HepG2 (cell line): Measurements from ENCODE around the gene BRMS1. TPM values are rescaled to one million over a fixed set of nuclear protein-coding genes. Genes with fewer than 3 reads are reported as not detected.

ENCODE experiments used
- ATAC-seq: fragments of 200-7000 bp; cut with Tn5 transposase; 3 replicates; pipeline ENCODE4 v1.9.1; 2020; ENCODE audit warnings: mild to moderate bottlenecking, moderate library complexity
- BruUV-seq: library from RNA; stranded (reverse); fragments of 400-500 nt; replicated peaks from 2 replicates; lab custom pipeline; 2021; lab: Mats Ljungman, UMichigan
- CTCF ChIA-PET: fragments of 300-600 bp; formaldehyde crosslinking; extraction: SDS; loops from one replicate; lab custom pipeline; 2021; ENCODE audit warnings: low total read pairs, inconsistent platforms, low intra/inter-chr PET ratio; lab: Yijun Ruan, JAX
- POLR2A ChIA-PET: fragments of 350-600 bp; sonication (Branson Sonifier 250); formaldehyde crosslinking; loops from one replicate; lab custom pipeline; 2020; ENCODE audit warnings: antibody characterized with exemption, inconsistent platforms; lab: Yijun Ruan, JAX
- DNase-seq: peaks from one replicate; pipeline ENCODE4 v3.0.0-alpha.2; 2015; ENCODE audit warnings: low spot score
- FAIRE-seq: peaks from 3 replicates; lab custom pipeline; 2011; peaks lifted over from hg19 to GRCh38; lab: Jason Lieb, UNC
- H2AFZ ChIP-seq: one replicate; pipeline ENCODE4 v1.6.1; 2011; ENCODE audit warnings: low read length, inconsistent platforms
- H3K27ac ChIP-seq: fragments of 300-600 bp; 3 replicates; pipeline ENCODE4 v1.8.0; 2011; ENCODE audit warnings: mixed run types, mild to moderate bottlenecking, mixed read lengths, low read length, inconsistent platforms; ENCODE audit not compliant: insufficient read depth; ENCODE audit errors: extremely low read length
- H3K27me3 ChIP-seq, 2 experiments: fragments of 200-600 bp in 1 of 2; 2 replicates in 1 of 2; 3 replicates in 1 of 2; pipeline versions ENCODE4 v1.6.0 to v1.8.0; 2011; ENCODE audit warnings: low read length in 2 of 2, mild to moderate bottlenecking in 2 of 2, moderate library complexity in 2 of 2, inconsistent platforms in 1 of 2; ENCODE audit not compliant: insufficient read depth in 2 of 2, control insufficient read depth in 1 of 2
- H3K36me3 ChIP-seq, 2 experiments: fragments of 200-600 bp in 1 of 2; replicated peaks in 1 of 2; 2 replicates in 1 of 2; 3 replicates in 1 of 2; pipeline versions ENCODE4 v1.5.1 to v1.8.0; 2011; ENCODE audit warnings: low read length in 2 of 2, inconsistent platforms in 1 of 2; ENCODE audit not compliant: insufficient read depth in 2 of 2, control insufficient read depth in 1 of 2
- H3K4me1 ChIP-seq: 2 replicates; pipeline ENCODE4 v1.5.1; 2012; ENCODE audit warnings: low read length, inconsistent platforms; ENCODE audit not compliant: insufficient read depth
- H3K4me2 ChIP-seq: 2 replicates; pipeline ENCODE4 v1.6.0; 2011; ENCODE audit warnings: low read depth, low read length, inconsistent platforms
- H3K4me3 ChIP-seq, 3 experiments: fragments of 200-600 bp in 1 of 3; sonication (generic), shearing (Covaris generic) in 1 of 3; replicated peaks in 1 of 3; 2 replicates each; pipeline ENCODE4 v1.5.1; 2011 to 2016; ENCODE audit warnings: low read length in 3 of 3, inconsistent platforms in 2 of 3, low read depth in 2 of 3, mild to moderate bottlenecking in 2 of 3, control low read depth in 1 of 3, mixed read lengths in 1 of 3; ENCODE audit not compliant: insufficient read depth in 1 of 3
- H3K79me2 ChIP-seq: one replicate; pipeline ENCODE4 v1.6.1; 2011; ENCODE audit warnings: low read length, inconsistent platforms; ENCODE audit not compliant: insufficient read depth
- H3K9ac ChIP-seq: 2 replicates; pipeline ENCODE4 v1.6.0; 2011; ENCODE audit warnings: mild to moderate bottlenecking, low read depth, low read length, inconsistent platforms; ENCODE audit not compliant: insufficient read depth
- H3K9me3 ChIP-seq: 2 replicates; pipeline ENCODE4 v1.5.1; 2012; ENCODE audit warnings: mild to moderate bottlenecking, low read length
- H4K20me1 ChIP-seq: 2 replicates; pipeline ENCODE4 v1.6.0; 2011; ENCODE audit warnings: inconsistent platforms, mild to moderate bottlenecking, low read length, moderate library complexity; ENCODE audit not compliant: insufficient read depth
- FOXO4 ChIP-seq: sonication (generic); formaldehyde crosslinking; conservative IDR thresholded peaks from 2 replicates; pipeline ENCODE4 v1.8.1; 2023; ENCODE audit warnings: missing genetic modification reagents
- MXD1 ChIP-seq: sonication (generic); formaldehyde crosslinking; IDR thresholded peaks from 2 replicates; pipeline ENCODE4 v1.4.0; 2020; ENCODE audit warnings: mild to moderate bottlenecking, missing genetic modification reagents
- NKX3-1 ChIP-seq: sonication (generic); formaldehyde crosslinking; IDR thresholded peaks from 2 replicates; pipeline ENCODE4 v1.5.0; 2020; ENCODE audit warnings: missing genetic modification reagents
- PLRG1 ChIP-seq: fragments of 450-650 bp; conservative IDR thresholded peaks from 2 replicates; pipeline ENCODE4 v1.6.1; 2016
- PRMT3 ChIP-seq: sonication (generic); formaldehyde crosslinking; IDR thresholded peaks from 2 replicates; pipeline ENCODE4 v1.8.1; 2022; ENCODE audit warnings: low read depth, mild to moderate bottlenecking, moderate library complexity, missing genetic modification reagents, borderline replicate concordance
- SATB2 ChIP-seq: sonication (generic); formaldehyde crosslinking; IDR thresholded peaks from 2 replicates; pipeline ENCODE4 v1.5.0; 2020; ENCODE audit warnings: missing genetic modification reagents
- ZBTB33 ChIP-seq: sonication (generic); formaldehyde crosslinking; IDR thresholded peaks from 2 replicates; pipeline ENCODE4 v1.4.0; 2020; ENCODE audit warnings: missing genetic modification reagents
- ZNF207 ChIP-seq: fragments of 450-650 bp; IDR thresholded peaks from 2 replicates; pipeline ENCODE4 v1.6.1; 2016; ENCODE audit warnings: antibody characterized with exemption, borderline replicate concordance
- ZZZ3 ChIP-seq: sonication (generic); formaldehyde crosslinking; IDR thresholded peaks from 2 replicates; pipeline ENCODE4 v1.4.0; 2020; ENCODE audit warnings: missing genetic modification reagents, mild to moderate bottlenecking, borderline replicate concordance
- WGBS: methylation state at CpG from one replicate; pipeline ENCODE4 v1.1.6; 2017; ENCODE audit warnings: low lambda C conversion rate; 5-methylcytosine and 5-hydroxymethylcytosine counted together
- in situ Hi-C: cut with HindIII; loops from 2 replicates; pipeline ENCODE4 v1.10.0; 2017; ENCODE audit warnings: low pct_unique_long_range_greater_than_20kb; ENCODE audit not compliant: extremely low pct_ligation_motif_present
- intact Hi-C: fragments of 100-400 bp; cut with micrococcal nuclease; formaldehyde crosslinking; loops from one replicate; pipeline ENCODE4 v1.10.0; 2022; ENCODE audit not compliant: unreplicated experiment
- polyA plus RNA-seq, 8 experiments: library from polyadenylated mRNA; depleted of rRNA in 3 of 8; stranded (reverse) in 7 of 8; unstranded in 1 of 8; fragments of >200 nt; fragmentation: Illumina TruSeq in 4 of 8; extraction: Trizol in 4 of 8; gene quantifications; 2 replicates each; pipeline versions ENCODE4 v1.2.1 to v1.2.3, GENCODE V29; 2011 to 2016; ENCODE audit warnings: low read depth in 4 of 8, missing spikeins in 1 of 8, mixed read lengths in 1 of 8; ENCODE audit not compliant: insufficient read depth in 1 of 8
- total RNA-seq, 5 experiments: library from RNA; depleted of rRNA; stranded (reverse); fragments of >200 nt; fragmentation: Illumina TruSeq; extraction: Trizol; gene quantifications; 2 replicates each; pipeline ENCODE4 v1.2.3, GENCODE V29; 2016; ENCODE audit warnings: low read depth in 1 of 5
- TF ChIP-seq, protein P1 (sequence below): IDR thresholded peaks from 2 replicates; pipeline ENCODE4 v1.6.1; 2016; ENCODE audit warnings: missing compliant biosample characterization, missing genetic modification reagents, borderline replicate concordance
- TF ChIP-seq, protein P2 (sequence below): IDR thresholded peaks from 2 replicates; pipeline ENCODE4 v1.6.1; 2016; ENCODE audit warnings: low read depth, missing genetic modification reagents, missing compliant biosample characterization

The BRMS1 gene
- total and polyA plus RNA-seq, 2 of the 13 experiments (the other 11 are each of a cell fraction or from before 2014, with no cell fraction given), result 15.8 to 55.7 TPM

- peak overlapping the region; percentile 36 to 76 (median 47) for H3K4me3 ChIP-seq
- ChIA-PET POLR2A (interaction anchor here (0.9 to 4.0 kb wide), 3 partner anchors 12 to 39 kb away, joined by 3 to 35 read pairs (median 3); partner anchors contain the start of genes CD248 and YIF1A), CTCF (interaction anchor here (1.0 to 3.4 kb wide), 6 partner anchors 8 to 106 kb away, joined by 3 to 68 read pairs (median 6); no protein-coding TSS in a partner anchor)
- TF ChIP-seq MXD1, result 0 out of 2 replicates have a peak, but pooled peaks have one; percentile 52
- TF ChIP-seq, protein P1, sequence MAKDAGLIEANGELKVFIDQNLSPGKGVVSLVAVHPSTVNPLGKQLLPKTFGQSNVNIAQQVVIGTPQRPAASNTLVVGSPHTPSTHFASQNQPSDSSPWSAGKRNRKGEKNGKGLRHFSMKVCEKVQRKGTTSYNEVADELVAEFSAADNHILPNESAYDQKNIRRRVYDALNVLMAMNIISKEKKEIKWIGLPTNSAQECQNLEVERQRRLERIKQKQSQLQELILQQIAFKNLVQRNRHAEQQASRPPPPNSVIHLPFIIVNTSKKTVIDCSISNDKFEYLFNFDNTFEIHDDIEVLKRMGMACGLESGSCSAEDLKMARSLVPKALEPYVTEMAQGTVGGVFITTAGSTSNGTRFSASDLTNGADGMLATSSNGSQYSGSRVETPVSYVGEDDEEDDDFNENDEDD, result peak; percentile 94; the same call in 1 of the 2 replicates
- TF ChIP-seq SATB2 (CRISPR knock-in tag), result no peak
- TF ChIP-seq PRMT3 (CRISPR knock-in tag), result peak; percentile 60; the same call in 1 of the 2 replicates
- no peak for TF ChIP-seq NKX3-1 (CRISPR knock-in tag)
- peak; percentile 68; the same call in 1 of the 2 replicates for TF ChIP-seq ZBTB33 (CRISPR knock-in tag)
- TF ChIP-seq FOXO4 (CRISPR knock-in tag), result no peak
- TF ChIP-seq ZNF207, result no peak
- TF ChIP-seq, protein P2, sequence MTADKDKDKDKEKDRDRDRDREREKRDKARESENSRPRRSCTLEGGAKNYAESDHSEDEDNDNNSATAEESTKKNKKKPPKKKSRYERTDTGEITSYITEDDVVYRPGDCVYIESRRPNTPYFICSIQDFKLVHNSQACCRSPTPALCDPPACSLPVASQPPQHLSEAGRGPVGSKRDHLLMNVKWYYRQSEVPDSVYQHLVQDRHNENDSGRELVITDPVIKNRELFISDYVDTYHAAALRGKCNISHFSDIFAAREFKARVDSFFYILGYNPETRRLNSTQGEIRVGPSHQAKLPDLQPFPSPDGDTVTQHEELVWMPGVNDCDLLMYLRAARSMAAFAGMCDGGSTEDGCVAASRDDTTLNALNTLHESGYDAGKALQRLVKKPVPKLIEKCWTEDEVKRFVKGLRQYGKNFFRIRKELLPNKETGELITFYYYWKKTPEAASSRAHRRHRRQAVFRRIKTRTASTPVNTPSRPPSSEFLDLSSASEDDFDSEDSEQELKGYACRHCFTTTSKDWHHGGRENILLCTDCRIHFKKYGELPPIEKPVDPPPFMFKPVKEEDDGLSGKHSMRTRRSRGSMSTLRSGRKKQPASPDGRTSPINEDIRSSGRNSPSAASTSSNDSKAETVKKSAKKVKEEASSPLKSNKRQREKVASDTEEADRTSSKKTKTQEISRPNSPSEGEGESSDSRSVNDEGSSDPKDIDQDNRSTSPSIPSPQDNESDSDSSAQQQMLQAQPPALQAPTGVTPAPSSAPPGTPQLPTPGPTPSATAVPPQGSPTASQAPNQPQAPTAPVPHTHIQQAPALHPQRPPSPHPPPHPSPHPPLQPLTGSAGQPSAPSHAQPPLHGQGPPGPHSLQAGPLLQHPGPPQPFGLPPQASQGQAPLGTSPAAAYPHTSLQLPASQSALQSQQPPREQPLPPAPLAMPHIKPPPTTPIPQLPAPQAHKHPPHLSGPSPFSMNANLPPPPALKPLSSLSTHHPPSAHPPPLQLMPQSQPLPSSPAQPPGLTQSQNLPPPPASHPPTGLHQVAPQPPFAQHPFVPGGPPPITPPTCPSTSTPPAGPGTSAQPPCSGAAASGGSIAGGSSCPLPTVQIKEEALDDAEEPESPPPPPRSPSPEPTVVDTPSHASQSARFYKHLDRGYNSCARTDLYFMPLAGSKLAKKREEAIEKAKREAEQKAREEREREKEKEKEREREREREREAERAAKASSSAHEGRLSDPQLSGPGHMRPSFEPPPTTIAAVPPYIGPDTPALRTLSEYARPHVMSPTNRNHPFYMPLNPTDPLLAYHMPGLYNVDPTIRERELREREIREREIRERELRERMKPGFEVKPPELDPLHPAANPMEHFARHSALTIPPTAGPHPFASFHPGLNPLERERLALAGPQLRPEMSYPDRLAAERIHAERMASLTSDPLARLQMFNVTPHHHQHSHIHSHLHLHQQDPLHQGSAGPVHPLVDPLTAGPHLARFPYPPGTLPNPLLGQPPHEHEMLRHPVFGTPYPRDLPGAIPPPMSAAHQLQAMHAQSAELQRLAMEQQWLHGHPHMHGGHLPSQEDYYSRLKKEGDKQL, result no peak
- no peak for TF ChIP-seq PLRG1
- peak; percentile 67; the same call in 1 of the 2 replicates for TF ChIP-seq ZZZ3
Observed at GRCh38 chr11:66328302-66329144, 16.4 kb downstream of the BRMS1 start.

More at GRCh38 chr11:66328302-66329144, 16.4 kb downstream of the BRMS1 start:
- peak; percentile 71 for DNase-seq
- no peaks in the 10 kb centered on the region for H4K20me1 ChIP-seq
- no peaks in the 10 kb centered on the region for H3K9me3 ChIP-seq
- intact Hi-C loops, result loop anchor here (1.0 to 5.0 kb wide), 2 partner anchors 17 to 546 kb away; partner anchors contain the start of gene AP5B1
- in situ Hi-C loops, result loop anchor here (5.0 kb wide), 1 partner anchor 36 kb away; the partner anchor contains the start of gene TMEM151A
- no TSS peak for BruUV-seq
- no peaks in the 10 kb centered on the region for H3K36me3 ChIP-seq
- peak overlapping the region; percentile 53 for H3K9ac ChIP-seq
- peaks cover 0 to 17% of the 10 kb centered on the region in 2 experiments; a peak in 3 of 5 replicates for H3K27me3 ChIP-seq
- H3K79me2 ChIP-seq, result no peaks in the 10 kb centered on the region
- H3K4me2 ChIP-seq, result peak overlapping the region; percentile 100
- 2% methylated on average over 11 of the region's 19 CpGs for WGBS
- peak; percentile 73 for FAIRE-seq
- H3K27ac ChIP-seq, result peak overlapping the region; percentile 45
- ATAC-seq, result peak; percentile 85
- H3K4me1 ChIP-seq, result peaks cover 57% of the 10 kb centered on the region
- peak overlapping the region; percentile 79 for H2AFZ ChIP-seq
